Left cardiac atrium (tissue), 4 donors: ENCODE measurements around the gene FUT7. TPM values are rescaled to one million over a fixed set of nuclear protein-coding genes. Genes with fewer than 3 reads are reported as not detected.
"Not testable (repeated sequence)": the region's sequence is repeated elsewhere in the genome, so short reads cannot be mapped to it uniquely, and the experiment has no call there.

Experiments used
- ATAC-seq, 2 donors: fragments of 200-7000 bp; cut with Tn5 transposase; one replicate each; pipeline ENCODE4 v1.9.1; 2020; ENCODE audit warnings: mild to moderate bottlenecking in 2 of 2, moderate library complexity in 2 of 2
- DNase-seq: peaks from one replicate; pipeline ENCODE4 v3.0.0-alpha.2; 2020
- intact Hi-C, 2 donors: fragments of 100-400 bp; cut with DNase I; formaldehyde crosslinking; loops; one replicate each; pipeline versions ENCODE4 v1.14.1 to v1.15.1; 2022 to 2023
- total RNA-seq, 2 donors: library from RNA; stranded (reverse); fragmentation: NEBNext Ultra II Directional; extraction: Animal tissue kit (Norgen Biotek cat#: 25700); gene quantifications; one replicate each; pipeline ENCODE4 v1.2.1, GENCODE V29; 2021
- donor health status: DM: no; HTN: yes; CAD: no.
- donor health status: DM: no; HTN: yes; CAD: no; lungs with severe emphysema.
- donor health status: DM: yes; HTN: yes; CAD: no.
- donor health status: Dilated cardiomyopathy.

Gene FUT7
- total RNA-seq, 2 donors from 2014 or later: 0.24 to 0.35 TPM

DNA sequence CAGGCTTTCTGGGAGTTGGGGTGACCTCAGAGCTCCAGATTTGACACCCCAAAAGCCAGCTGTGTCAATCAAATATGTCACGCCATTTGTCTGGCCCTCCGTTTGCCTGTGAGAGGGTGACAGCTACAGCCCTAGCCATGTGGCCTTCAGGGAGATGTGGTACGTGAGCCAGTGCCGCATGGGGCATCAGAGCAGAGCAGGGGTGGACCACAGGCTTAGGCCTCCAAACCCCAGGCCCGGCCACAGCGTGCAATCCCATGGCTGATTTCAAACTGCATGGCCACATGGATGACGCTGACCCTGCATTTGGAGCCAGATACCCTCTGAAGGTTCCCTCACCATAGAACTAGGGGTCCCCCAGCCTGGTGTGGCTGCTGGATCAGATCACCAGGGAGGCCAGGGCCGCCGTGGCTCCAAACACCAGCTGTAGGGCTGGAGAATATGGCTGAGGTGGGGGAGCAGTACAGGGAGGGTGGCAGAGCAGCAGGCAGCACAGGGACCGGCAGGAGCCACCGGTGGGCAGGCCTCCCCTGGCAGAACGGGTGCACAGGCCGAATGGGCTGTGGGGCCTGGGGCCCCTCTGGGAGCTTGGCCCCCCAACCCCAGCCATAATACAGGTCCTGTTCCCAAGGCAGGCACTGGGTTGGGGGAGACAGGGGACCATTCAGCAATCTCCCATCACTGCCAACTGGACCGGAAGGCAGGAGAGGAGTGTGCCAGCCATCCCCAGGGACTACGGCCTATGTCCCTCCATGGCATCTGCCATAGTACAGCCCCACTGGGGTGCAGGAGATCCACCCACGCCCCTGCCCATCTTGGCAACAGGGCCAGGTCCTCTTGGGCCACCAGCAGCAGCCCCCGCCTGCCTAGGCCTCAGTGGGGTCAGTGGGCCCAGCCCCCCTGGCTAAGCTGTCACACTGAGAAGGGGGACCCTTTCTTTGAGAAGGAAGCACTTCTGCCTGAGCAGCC is 36.9 kb upstream of the FUT7 start:
- DNase-seq (no peak), ATAC-seq (no peak)
- intact Hi-C loops: loop anchor here in 1 of 2 donors (10.0 kb wide), 1 partner anchor 284 kb away; no protein-coding TSS in a partner anchor

DNA sequence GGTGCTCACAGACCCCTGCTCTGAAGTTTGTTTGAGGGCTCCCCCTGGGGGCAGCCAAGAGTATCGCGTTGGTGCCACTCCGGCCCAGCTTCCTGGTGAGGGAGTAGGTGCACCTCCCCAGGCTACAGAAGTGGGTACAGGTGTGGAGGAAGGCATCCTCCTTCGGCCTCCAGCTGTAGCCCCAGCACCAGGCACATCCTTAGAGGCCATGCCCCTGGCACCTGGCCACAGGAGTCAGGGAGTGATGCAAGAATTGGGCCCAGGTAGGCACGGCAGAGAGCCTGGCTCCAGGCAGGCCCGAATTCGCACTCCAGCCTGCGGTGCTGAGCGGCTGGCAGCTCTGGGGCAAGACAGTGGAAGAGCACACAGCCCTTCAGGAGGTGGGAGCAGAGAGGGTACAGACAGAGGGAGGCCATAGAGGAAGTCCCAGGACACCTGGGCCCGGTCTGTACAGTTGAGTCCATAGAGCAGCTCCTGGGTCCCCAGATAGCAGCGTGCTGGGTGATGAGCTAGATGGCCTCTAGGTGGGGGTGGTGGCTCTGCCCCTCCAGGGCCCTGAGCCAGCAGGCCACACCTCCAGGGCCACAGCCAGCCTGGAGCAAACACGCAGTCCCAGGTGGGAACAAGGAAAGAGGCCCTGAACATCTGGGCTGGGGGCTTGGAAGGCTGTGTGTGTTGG is 36.1 kb upstream of the FUT7 start:
- DNase-seq (peak; percentile 74), ATAC-seq (peak; percentile 37 to 42)
- intact Hi-C loops: loop anchor here in 1 of 2 donors (10.0 kb wide), 1 partner anchor 283 kb away; no protein-coding TSS in a partner anchor

DNA sequence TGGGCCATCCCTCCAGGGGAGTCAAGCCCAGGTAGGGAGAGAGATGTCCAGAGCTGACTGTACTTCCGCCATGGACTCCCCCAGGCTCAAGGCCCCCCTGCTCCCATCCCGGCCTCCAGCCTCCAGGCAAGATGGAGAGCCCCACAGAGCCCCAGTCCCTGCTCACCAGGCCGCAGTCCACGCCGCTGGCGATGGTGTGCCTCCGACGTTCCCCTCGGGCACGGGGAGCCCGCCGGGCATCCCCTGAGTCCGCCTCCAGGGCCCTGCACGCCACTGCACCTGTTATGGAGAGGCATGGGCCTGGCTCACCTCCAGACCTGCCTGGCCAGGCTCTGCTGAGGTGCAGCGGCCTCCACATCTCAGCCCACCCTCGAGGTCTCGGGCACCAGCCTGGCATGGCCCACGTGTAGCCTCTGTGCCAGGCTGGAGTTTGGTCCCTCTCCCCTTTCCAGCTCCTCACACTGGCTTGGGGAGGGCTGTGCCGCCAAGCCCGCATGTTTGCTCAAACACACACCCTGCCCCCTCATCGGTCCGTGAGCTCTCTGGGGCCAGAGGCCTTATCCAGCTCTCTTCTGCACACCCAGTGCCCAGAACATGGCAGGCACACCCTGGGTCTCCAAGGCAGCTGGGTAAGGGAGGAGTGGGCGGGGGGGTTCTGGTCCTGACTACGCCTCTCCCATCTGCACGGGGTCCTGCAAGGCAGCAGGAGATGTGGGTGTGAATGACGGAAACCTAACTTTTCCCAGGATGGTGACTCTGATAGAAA is 34.4 kb upstream of the FUT7 start:
- no peak for DNase-seq

DNA sequence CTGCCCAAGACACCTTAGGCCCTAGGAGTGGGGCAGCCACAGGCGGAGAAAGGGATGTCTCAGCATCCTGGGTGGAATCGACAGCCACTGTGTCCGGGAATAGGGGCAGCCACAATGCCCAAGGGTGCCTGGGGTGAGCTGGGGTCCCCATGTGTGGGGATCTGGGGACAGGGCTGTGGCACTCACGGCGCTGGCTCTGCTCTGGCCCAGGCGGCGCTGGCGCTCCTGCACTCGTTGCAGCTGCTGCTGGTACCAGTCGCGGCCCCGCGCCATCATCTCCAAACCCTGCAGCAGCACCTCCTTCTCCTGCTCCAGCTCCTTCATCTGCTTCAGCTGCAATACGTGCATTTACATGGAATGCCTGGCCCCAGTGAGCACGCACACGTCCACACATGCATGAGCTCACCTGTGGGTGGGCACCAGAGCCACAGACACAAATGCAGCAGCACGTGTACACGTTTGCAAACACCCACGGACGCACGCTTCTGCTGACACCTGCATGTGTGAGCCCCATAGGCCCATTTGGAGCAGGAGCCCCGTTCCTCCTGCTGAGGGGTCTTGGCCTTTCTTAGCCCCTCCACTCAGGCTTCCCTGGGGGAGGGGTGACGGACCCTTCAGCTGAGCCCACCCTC is 33.6 kb upstream of the FUT7 start:
- intact Hi-C loops: loop anchor here in 1 of 2 donors (10.0 kb wide), 1 partner anchor 281 kb away; no protein-coding TSS in a partner anchor
- ATAC-seq (no peak), DNase-seq (no peak)

More for the DNA sequence above, 34.4 kb upstream of the FUT7 start:
- intact Hi-C loops: loop anchor here in 1 of 2 donors (10.0 kb wide), 1 partner anchor 281 kb away; no protein-coding TSS in a partner anchor
- ATAC-seq: no peak

DNA sequence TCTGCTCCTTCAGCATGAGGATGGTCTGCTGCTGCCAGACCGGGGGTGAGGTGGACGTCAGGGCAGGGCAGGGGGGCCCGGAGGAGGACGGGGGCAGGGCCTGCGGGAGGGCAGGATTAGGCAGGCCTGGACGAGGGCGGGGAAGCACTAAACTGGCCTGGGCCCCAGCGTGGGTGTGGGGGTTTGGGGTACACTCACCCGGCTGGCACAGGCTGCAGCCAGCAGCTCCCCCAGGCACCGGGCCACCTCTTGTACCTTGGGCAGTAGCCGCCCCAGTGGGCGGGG is 32.9 kb upstream of the FUT7 start:
- no peak for ATAC-seq
- DNase-seq: no peak
- intact Hi-C loops: loop anchor here (1.0 to 10.0 kb wide), 2 partner anchors 18 to 280 kb away; no protein-coding TSS in a partner anchor

DNA sequence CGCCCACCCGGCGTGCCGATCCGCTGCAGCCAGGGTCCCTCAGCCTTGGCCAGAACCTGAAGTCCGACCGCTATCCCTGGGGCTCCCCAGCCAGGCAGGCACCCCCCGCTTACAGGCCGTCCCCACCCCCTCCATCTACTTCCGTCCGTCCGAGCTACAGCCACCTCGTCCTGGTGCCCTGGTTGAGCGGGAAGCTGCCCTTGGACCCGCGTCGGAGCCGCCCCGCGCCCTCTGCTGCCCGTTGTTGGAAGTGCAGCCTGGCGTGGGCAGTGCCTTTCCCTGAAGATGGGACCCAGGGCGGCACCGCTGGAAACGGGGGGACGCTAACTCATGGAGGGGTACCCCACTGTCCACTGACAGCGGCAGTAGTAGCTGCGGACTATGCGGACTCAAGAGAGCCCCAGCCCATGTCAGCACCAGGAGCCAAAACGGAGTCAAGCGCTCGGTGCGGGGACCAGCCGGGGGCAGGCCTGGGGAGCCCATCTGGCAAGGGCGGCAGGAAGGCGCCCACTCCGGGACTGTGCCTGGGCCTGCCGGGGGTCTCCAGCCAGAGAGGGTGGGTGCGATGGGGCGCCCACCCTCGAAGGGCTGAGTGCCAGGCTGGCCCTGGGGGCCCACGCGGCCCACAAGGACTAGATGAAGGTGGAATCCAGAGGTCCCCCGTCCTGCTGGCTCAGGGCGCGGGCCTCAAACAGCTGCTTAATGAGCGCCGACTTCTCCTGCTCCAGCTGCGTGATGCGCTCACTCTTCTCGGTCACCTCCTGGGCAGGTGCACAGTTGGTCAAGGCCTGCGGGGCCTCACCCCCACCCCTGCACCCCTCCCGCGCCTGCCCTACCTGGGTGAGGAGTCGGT is 32.4 kb upstream of the FUT7 start:
- intact Hi-C loops: loop anchor here (1.0 to 10.0 kb wide), 2 partner anchors 17 to 279 kb away; no protein-coding TSS in a partner anchor
- peak; percentile 69 to 78 for ATAC-seq
- DNase-seq: peak; percentile 73

DNA sequence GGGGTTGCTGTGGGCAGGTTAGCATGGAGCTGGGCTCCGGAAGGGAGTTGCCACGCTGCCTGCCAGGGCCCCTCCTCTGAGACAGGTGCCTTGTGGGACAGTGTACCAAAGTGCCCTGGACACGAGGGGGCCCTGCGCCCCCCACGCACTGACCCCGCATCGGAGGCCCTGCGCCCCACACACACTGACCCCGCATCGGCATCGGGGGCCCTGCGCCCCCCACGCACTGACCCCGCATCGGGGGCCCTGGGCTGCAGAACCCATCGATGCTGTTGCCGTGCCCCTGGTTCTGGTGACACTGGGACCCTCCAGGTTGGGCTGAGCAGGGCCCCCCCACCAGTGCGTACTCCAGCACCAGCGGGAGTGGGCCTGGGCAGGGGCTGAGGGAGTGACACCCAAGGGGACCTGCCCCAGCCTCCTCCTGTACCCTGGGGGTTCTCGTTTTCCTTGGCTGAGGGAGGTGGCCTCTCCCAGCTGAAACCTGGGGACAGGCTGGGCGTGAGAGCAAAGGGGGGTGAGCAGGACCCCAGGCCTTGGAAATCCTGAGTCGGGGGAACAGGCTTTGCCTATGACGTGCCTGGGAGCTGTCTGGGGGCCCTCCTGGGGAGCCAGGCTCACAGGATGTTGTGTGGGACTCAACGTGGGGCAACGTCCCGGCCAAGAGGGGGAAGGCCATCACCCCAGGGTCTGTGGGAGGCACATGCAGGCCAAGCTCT is 31.6 kb upstream of the FUT7 start:
- intact Hi-C loops: loop anchor here (1.0 to 10.0 kb wide), 2 partner anchors 16 to 279 kb away; no protein-coding TSS in a partner anchor
- no peak for DNase-seq
- no peak for ATAC-seq

DNA sequence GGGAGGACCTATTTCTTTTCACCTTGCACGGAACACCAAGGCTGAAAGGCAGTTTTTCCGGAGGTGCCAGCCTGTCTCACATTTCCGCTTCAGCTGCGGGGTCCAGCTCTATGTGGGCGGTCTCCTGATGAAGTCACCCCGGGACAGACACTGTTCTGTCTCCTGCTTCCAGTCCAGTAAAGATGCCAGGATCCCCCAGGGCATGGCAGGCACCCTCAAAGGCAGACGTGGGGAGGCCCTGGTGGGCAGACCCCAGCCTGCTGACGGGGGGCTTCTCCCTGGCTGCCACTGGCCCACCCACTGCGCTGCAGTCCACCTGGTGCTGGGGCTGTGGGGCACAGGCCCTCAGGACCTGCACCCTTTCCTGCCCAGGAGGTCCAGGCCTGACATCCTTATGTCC is 30.9 kb upstream of the FUT7 start:
- intact Hi-C loops: loop anchor here in 1 of 2 donors (10.0 kb wide), 1 partner anchor 278 kb away; no protein-coding TSS in a partner anchor
- ATAC-seq, DNase-seq: not testable (repeated sequence)

DNA sequence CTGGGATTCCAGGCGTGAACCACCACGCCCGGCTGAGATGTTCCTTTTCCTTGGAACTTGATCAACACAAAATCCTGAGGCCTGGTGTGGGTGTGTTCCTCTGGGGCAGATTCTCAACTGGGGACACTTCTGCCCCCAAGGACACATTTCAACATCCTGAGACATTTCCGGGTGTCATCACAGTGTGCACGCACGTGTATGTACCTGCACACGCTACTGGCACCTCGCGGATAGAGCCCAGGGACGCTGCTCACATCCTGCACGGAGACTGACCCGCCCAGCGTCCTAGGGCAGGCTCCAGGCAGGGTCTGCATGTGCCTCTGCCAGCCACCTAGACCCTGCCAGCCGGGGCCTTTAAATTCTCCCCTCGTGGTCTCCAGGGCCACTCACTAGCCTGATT is 30.5 kb upstream of the FUT7 start:
- intact Hi-C loops: loop anchor here in 1 of 2 donors (10.0 kb wide), 1 partner anchor 278 kb away; no protein-coding TSS in a partner anchor
- DNase-seq: no peak
- no peak for ATAC-seq

DNA sequence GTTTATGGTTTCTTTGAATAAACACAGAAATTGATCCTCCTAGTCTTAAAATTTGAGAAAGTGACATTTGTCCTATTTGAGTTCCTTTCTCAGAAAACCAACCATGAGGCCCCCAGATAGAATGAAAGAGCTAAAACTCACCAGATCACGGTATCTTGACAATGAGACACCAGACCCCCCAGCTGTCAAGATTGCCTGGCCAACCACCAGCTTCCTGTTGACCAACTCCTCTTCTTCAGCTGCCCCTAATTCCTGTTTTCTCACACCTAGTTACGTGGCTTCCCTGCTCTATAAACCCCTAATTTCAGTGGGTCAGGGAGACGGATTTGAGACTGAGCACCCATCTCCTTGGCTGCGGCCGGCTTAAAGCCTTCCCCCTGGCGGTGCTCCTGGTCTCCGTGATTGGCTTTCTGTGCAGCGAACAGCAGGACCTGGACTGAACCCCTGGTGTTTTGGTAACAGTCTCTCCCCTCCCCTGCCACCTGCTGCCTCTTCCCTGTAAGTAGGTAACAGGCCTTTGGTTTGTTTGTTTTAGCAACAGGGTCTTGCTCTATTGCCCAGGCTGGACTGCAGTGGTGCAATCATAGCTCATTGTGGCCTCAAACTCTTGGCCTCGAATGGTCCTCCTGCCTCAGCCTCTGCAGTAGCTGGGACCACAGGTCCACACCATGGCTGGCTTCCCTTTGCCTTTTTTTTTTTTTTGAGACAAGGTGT is 26.8 kb upstream of the FUT7 start:
- ATAC-seq: no peak
- intact Hi-C loops: no loop called here
- no peak for DNase-seq

DNA sequence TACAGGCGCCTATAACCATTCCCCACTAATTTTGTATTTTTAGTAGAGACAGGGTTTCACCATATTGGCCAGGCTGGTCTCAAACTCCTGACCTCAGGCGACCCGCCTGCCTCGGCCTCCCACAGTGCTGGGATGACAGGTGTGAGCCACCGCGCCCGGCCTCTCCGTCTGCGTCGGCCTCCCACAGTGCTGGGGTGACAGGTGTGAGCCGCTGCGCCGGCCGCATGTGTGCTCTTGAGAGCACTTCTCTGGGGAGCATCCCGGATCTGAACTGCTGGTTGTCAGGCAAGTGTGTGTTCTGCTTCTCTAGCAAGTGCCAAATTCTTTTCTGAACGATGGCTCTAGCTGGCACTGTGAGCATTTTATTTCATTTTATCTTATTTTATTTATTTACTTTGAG is 25.7 kb upstream of the FUT7 start:
- DNase-seq (no peak), ATAC-seq (no peak)
- intact Hi-C loops: no loop called here

DNA sequence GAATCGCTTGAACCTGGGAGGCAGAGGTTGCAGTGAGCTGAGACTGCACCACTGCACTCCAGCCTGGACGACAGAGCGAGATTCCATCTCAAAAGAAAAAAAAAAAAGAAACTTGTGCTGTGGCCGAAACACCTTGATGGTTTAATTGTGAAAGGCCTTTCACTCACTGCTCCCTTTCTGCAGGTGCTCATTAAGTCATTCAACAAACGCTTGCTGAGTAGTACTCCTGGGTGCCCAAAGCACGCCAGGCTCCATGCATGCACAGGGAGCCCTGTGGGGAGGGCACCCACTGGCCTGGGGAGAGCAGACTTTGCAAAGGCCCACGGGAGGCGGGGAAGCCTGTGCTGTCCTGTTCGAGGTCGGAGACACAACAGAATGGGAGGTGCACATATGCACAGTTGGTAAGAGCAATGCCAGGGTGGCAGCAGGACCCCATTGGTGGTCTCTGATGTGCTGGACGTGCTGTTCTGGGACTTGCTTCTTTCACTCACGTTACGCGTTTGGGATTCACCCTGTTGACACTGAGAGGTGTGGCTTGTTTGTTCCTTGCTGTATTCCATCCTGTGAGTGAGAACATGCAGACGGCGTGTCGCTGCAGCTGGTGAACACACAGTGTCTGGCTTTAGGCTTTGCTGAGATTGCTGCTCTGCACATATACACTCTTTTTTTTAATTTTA is 25.0 kb upstream of the FUT7 start:
- ATAC-seq: no peak
- DNase-seq: no peak
- intact Hi-C loops: no loop called here

DNA sequence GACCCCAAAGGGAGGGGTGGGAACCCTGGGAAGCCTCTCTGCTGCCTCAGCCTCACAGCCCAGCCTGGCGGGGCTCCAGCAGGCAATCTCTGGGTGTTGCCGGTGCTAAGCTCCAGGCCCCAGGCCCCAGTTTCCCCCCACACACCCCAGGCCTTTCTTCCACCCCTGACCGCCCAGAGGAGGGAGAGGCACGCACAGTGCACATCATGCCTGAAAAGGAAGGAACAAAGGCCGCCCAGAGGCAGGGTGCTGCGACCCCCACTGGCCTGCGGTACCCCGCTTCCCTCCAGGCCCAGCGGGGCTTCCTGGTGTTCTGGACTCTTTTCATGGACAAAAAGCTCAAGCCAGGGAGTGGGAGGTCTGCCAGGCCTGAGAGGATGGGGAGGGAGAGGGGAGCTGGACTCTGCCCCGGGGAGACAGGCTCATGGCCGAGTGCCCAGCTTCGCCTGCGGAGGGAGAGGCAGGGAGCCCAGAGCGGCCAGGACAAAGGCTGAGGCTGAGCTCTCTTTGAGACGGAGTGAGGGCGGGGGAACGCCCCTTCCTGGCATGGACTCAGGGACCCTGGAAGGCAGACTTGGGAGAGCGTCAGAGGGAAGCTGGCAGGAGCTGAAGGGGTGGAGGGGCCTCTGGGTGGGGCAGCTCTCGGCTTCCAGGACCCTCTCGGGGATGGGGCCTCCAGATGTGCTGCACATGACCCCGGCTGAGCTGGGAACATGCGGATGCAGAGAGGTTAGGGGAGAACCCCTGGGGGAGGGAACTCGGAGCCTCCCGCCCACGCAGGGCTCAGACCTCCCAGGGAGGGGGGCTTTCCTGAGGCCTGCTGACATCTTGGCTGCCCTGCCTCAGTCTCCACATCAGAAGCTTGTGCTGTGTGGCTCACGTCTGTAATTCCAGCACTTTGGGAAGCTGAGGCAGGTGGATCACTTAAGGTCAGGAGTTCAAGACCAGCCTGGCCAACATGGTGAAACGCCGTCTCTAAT is 23.8 kb upstream of the FUT7 start:
- peak; percentile 91 to 92 for ATAC-seq
- intact Hi-C loops: no loop called here
- peak; percentile 89 for DNase-seq

DNA sequence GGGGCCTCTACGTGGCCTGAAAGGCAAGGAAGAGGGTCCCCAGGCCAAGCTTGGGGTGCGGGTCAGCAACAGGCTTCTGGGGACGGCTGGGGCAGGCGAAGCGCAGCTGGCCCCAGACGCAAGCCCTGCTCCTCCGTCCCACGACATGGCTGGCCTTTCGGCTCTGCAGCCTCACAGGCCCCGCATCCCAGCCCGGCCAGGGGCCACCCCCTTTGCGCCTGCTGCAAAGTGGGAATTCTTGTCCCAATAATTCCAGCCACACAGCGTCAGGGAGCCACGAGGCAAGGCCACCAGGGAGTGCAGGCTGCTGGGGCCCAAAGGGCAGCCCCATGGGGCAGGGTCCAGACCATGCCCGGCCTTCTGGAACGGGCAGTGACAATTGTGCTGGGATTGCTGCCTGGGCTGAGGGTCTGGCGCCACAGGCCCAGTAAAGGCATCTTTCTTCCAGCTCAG is 23.1 kb upstream of the FUT7 start:
- no peak for DNase-seq
- intact Hi-C loops: no loop called here
- ATAC-seq: peak; percentile 3 to 20
